ENCODE results near the gene SHC4.

GRCh38 chr15:48880070-48880634 lies 83.6 kb downstream of the SHC4 start:
- TF ChIP-seq ZNF274 (IDR thresholded peaks at IDR 0.05; ENCODE audit: low read depth, low read length) (no peak), YY1 (IDR thresholded peaks at IDR 0.05; ENCODE audit: insufficient read depth, insufficient read length) (no peak), SUZ12 (IDR thresholded peaks at IDR 0.05; ENCODE audit: extremely low read depth, insufficient read depth, insufficient read length) (no peak)
